T-helper 2 cell treated with Interferon-gamma antibody and Interleukin-4, amounts not matched to agents 100 ng/mL and 5 ng/mL, for 36 hours (primary cell): Measurements from ENCODE around the gene KCNQ4. TPM values are rescaled to one million over a fixed set of nuclear protein-coding genes. Genes with fewer than 3 reads are reported as not detected.

Experiments used
- intact Hi-C: fragments of 100-400 bp; cut with micrococcal nuclease; formaldehyde crosslinking; loops from one replicate; pipeline ENCODE4 v1.15.1; 2023
- total RNA-seq: library from RNA; stranded (reverse); gene quantifications from 2 replicates; pipeline ENCODE4 v1.2.3, GENCODE V29; 2022

Gene KCNQ4
- total RNA-seq, 1 donor from 2014 or later = 0.55 TPM

- intact Hi-C loops = no loop called here
Observed at GRCh38 chr1:40793617-40794016, 10.0 kb downstream of the KCNQ4 start.

DNA sequence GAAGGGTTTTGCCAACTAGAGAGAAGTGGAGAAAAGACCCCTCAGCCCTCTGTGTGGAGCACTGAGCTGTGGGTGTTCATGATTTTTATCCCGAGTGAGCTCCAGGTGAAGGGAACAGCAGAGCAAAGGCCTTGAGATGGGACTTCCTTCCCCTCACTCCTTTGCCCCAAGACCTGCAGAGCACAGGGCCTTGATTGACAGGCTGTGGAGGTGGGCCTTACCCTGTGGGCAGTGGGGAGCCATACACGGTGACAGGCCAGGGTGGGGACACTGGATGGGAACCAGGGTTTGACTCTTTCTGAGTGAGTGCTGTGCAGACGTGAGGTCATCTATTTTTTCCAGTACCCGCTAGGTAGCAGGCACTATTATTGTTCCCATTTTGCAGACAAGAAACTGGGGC is 10.5 kb downstream of the KCNQ4 start:
- intact Hi-C loops = no loop called here

DNA sequence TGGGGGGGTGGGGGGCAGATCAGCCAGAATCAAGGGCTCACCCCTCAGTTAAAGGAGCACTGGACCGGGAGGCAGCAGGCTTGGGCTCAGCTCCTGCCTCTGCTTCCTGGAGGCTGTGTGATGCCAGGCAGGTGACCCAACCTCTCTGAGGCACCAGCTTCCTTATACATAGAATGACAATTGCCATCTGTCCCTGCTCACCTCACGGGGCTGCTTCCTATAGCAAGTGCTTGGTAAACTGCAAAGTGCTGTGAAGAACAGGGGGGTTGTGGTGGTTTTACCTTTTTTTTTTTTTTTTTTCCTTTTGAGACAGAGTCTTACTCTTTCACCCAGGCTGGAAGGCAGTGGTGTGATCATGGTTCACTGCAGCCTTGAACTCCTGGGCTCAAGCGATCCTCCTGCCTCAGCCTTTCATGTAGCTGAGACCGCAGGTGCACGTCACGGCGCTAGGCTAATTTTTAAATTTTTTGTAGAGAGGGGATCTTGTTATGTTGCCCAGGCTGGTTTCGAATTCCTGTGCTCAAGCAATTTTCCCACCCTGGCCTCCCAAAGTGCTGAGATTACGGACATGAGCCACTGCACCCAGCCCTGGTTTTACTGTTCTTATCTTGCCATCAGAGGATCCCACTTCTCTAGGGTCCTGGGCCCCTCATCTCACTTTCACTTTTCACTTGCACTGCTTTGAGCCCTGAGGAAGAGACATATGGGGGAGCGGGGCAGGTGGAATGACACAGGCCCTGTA is 11.6 kb downstream of the KCNQ4 start:
- intact Hi-C loops = no loop called here

DNA sequence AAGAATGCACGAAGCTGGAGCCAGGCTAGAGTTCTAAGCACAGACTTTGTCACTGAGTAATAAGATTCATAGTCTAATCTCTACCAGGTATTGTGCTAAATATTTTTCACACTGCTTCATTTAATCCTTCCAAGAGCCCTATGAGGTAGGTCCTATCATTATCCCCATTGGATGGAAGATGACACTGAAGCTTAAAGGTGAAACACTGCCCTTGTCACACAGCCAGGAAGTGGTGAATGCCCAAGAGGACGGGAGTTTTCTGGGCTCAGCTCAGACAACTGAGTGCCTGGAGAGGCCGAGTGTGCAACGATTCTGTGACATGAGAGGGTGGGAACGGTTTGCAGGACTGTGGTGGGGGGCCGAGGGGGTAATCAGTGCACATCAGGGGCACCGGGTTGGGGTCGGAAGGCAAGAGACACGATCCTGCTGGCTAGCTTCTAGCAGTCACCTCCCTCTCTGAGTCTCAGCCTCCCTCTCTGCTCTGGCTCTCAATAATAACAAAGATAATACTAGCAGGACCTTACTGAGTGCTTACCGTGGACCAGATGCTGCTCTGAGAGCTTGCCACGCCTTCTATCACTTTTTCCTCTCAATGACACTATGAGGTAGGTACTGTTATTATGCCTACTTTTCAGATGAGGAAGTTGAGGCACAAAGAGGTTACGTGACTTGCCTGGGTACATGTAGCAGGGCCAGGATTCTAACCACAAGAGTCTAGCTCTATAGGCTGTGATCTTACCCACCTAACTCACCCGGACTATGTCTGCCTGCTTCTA is 12.4 kb downstream of the KCNQ4 start:
- intact Hi-C loops = no loop called here

- intact Hi-C loops = no loop called here
Observed at GRCh38 chr1:40796939-40797667, 13.5 kb downstream of the KCNQ4 start.

DNA sequence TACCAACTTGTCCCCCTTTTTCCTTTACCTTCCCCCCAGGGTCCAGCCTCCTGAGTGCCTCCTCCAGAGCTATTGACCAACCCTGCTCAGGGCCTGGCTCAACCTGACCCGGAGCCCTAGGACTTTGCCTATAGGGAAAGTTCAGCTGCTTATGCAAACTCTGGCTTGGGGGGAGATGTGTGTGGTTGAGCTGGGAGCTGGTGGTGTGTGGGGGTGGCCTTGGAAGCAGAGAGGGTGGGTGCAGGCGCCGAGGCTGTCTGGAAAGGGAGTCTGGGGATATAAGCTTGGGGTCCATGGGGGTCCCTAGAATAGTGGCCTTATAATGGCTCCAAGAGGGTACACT is 14.1 kb downstream of the KCNQ4 start:
- intact Hi-C loops = no loop called here

DNA sequence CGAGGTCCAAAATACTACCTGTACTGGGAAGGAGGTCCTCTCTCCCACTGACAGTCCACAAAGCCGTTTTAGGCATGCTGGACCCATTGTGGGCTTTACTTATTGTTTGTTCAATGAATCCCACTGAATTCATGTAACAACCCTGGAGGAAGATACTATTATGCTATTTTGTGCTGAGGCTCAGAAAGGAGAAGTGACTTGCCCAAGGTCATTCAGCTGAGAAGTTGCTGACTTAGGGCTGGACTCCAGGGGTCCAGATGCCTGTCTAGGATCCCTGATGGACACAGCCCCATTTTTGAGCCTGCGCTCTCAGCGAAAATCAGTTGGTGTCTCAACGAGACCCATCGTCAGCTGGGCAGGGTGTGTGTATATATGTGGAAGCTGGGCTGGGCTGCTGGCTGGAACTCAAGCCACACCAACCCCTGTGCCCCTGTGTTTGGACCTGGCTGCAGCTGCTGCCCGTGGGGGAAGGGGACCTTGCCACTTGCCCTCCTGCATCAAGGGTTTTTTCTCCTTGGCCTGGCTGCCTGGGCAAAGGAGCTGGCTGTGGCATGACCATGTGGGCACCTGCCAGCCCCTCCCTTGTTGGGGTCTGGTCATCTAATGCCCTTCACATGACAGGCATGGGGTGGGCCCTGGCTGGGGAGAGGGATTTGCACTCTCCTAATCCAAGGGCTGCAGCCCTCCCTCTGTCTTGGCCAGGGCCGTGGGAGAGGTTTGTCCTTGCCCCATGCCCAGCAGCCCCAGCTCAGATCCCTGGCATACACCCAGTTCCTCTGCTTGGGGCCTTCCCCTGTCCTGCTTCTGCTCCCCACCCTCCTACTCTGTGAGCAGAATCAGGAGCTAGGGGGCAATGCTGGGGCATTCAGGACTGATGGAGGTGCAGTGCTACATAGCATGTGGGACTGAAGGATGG is 15.0 kb downstream of the KCNQ4 start:
- intact Hi-C loops = no loop called here

DNA sequence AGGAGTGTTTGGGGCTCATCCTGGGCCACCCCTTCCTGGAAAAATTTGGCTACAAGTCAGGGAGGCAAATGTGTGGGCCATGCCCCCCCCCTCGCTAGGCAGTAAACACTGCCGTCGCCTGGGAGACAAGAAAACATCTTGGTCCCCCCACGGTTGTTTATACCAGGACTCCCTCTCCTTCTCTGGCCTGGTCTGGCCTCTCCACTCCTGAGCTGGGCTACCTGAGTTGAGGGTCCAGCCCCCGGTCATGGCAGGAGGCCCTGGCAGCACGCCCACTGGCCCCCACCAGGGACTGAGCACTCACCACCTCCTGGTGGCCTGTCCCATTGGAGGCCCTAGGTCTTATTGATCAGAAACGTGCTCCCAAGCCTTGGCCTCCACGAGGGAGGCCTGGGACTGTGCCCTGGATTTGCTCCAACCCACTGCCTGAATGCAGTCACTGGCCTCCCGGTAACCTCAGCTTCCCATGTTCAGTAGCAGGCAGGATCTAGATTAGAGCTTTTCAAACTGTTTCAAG is 15.8 kb downstream of the KCNQ4 start:
- intact Hi-C loops = no loop called here

DNA sequence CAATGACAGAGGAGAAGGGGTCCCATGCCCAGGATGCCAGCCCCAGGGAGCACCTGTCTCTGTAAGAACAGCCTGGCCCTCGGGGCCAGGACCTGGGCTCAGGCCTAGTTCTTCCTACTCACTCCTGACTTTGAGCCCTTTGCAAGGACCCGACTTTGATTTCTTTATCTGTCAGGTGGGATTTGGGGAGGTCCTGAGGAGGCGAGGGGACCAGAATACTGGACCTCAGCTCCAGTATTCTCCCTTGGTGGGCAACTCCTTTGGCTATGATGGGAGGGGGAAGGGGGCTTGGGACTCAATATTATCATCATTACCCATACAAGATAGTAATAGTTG is 18.1 kb downstream of the KCNQ4 start:
- intact Hi-C loops = loop anchor here (1.0 to 5.0 kb wide), 4 partner anchors 17 to 134 kb away; partner anchors contain the start of genes CITED4, NFYC and RIMS3

DNA sequence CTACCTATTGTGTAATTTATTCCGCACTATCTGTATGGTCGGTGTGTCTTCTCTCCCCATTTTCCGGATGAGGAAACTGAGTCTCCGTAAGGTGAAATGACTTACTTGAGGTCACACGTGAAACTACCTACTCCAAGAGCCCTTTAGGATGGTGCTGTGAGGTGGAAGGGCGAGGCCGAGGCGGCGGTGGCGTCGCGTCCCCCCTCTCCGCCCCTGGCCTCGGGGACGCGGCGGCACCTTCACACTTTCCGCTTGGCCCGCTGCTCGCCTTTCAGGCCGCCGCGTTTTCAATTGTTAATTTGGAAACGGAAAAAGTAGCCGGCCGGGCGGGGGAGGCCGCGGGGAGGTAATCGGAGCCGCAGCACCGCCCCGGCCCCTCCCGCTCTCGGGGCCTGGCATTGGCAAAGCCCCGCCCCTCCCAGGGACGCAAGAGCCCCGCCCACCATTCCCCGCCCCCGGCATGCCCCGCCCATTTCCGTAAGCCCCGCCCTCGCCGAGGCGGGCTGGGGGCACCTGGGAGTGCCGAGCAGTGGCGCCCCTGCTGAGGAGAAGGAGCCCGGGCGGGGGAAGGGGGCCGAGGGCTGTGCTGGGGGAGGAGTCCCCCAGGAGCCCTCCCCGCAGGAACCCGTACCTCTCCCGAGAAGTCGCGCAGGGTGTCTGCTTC is 18.6 kb downstream of the KCNQ4 start:
- intact Hi-C loops = loop anchor here (1.0 to 5.0 kb wide), 4 partner anchors 16 to 135 kb away; partner anchors contain the start of genes CITED4, NFYC and RIMS3

DNA sequence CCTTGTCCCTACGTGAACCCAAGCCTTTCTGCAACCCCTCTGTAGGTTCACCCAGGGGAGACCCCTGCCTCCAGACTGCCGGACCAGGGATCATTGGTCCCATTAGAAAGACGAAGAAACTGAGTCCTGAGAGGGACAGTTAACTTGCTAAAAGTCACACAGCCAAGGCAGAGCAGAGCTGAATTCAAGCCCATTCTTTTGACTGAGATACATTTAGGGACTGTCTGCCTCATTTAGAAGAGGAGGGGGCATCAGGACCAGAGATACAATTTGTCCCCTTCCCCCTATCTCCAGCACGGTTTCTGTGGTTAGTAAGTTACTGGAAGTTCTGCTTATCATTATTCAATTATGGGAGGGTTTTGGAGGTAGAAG is 19.1 kb downstream of the KCNQ4 start:
- intact Hi-C loops = loop anchor here (1.0 to 5.0 kb wide), 4 partner anchors 16 to 135 kb away; partner anchors contain the start of genes CITED4, NFYC and RIMS3

DNA sequence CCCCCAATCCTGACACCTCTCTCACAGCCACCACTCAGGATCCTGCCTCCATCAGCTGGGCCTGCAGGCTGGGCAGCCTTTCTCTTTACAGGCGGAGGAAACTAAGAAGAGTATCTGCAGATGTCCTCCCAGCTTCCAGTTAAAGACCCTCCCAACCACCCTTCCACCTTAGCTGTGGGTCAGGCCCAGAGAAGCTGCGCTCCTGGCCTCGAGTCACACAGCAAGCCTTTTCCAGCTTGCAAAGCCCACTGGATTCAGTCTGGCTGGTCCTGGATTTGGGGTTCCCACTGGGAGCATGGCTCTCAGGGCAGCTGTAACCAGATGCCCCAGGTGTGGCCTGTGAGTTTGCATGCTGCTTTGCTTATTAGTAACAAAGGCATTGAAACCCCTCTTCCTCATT is 19.9 kb downstream of the KCNQ4 start:
- intact Hi-C loops = loop anchor here (5.0 kb wide), 2 partner anchors 111 to 136 kb away; partner anchors contain the start of genes NFYC and RIMS3

DNA sequence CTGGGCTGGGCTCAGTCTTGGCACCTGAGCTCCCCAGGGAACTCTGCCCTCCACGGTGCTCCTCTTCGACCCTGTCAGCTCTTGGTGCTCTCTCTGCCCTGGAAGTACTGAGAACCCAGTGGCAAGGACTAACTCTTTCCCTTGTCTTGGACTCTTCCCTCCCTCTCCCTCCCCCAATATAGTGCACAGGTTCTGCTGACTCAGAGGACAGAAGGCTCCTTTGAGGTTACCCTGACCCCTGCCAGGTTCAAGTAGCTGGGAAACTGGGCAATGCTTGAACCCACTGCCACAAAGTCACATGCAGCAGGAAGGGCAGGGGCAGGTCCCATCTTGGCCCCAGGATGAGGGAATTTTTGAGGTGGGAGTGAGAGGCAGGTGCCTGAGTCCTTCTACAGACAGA is 20.3 kb downstream of the KCNQ4 start:
- intact Hi-C loops = loop anchor here (5.0 kb wide), 2 partner anchors 112 to 137 kb away; partner anchors contain the start of genes NFYC and RIMS3

- intact Hi-C loops = no loop called here
Observed at GRCh38 chr1:40806240-40806639, 22.7 kb downstream of the KCNQ4 start.

DNA sequence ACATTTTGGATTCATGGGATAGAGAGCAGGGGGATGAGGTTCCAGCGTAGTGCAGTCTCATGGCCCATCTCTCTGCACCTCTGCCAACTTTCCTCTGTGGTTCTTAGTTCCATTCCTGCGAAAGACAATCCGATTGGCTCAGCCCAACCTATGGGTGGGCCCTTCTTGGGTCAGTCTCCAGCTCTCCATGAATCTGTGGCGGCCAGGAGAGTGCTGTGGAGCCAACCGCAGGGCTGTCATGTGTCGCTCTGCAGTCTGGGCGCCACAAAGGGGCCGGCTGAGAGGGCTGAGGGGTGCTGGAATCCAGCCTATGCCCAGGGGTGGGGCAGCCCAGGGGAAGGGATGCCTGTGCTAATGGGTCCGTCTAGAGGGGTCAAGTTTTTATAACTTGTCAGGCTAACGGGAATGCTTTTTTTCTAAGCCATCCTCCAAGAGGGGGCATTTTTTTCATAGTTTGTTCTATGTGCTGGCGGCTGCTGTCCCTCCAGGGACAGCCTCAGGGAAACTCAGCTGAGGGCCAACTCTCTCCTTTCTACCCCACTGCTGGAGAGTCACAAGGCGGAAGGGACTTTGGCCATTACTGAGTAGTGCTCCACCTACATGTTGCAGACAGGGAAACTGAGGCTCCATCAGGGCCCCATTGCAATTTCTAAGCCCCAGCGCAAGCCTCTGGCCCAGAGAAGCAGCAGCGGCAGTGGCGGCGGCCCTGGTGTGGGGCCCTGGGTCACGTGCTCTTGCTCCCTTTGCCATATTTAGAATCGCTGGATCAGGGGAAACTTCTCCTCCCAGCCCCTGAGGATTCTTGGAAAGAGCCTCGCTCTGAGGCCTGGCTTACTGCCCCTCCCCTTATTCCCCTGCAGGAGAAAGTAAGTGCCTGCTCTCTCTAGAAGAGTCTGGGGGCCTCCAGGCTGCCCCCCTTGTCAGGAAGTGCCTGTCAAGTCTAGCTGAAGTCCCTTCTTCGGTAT is 23.4 kb downstream of the KCNQ4 start:
- intact Hi-C loops = no loop called here

GRCh38 chr1:40808002-40808401 is 24.4 kb downstream of the KCNQ4 start:
- intact Hi-C loops = no loop called here

GRCh38 chr1:40808444-40808843 is 24.9 kb downstream of the KCNQ4 start:
- intact Hi-C loops = no loop called here

GRCh38 chr1:40808909-40809308 is 25.3 kb downstream of the KCNQ4 start:
- intact Hi-C loops = no loop called here

- intact Hi-C loops = no loop called here
Observed at GRCh38 chr1:40810927-40811326, 27.3 kb downstream of the KCNQ4 start.
